HG03558 (cell line): ENCODE measurements around the gene MVP.
"Not testable (repeated sequence)": the region's sequence is repeated elsewhere in the genome, so short reads cannot be mapped to it uniquely, and the experiment has no call there.

Experiments used
- ATAC-seq: cut with Tn5 transposase; IDR thresholded peaks from one replicate; pipeline ENCODE4 v1.9.1; 2021; ENCODE audit warnings: moderate number of reproducible peaks; ENCODE audit not compliant: unreplicated experiment; ENCODE audit errors: extremely low read depth

The MVP gene

DNA sequence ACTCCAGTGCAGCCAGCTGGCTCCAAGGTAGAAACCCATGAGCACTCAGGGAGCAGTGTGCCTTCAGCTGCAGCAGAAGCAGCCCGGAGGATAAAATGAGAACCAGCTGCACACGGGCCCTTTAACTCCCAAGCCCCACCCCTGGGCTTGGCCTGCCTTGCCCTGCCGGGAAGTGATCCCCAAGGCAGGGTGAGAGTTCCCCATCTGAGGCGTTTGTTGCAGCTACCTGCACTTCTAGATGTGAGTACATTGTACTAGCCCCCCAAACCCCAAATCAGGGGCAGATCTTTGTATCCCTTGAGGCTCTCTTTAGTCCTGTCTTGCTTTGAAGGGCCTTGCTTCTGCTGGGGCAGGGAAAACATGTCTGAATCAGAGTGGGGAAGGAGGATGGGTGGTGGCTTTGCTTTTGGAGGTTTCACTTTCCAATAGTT is at the start of gene MVP:
Gene MVP (plus strand): TSS at position 192 of the 431 bp plus-strand sequence. CDS start 10,088 bp downstream, outside the sequence.
- no peak for ATAC-seq

DNA sequence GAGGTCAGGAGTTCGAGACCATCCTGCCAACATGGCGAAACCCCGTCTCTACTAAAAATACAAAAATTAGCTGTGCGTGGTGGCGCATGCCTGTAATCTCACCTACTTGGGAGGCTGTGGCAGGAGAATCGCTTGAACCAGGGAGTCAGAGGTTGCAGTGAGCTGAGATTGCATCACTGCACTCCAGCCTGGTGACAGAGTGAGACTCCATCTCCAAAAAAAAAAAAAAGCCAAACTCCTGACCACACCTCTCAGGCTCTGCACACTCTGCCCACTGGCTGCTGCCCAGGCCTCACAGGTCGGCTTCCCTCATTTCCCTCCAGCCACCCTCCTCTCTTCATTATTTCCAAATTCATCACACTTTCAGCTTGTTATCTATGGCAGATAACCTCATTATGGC is 47.9 kb upstream of the MVP start:
- ATAC-seq: not testable (repeated sequence)

DNA sequence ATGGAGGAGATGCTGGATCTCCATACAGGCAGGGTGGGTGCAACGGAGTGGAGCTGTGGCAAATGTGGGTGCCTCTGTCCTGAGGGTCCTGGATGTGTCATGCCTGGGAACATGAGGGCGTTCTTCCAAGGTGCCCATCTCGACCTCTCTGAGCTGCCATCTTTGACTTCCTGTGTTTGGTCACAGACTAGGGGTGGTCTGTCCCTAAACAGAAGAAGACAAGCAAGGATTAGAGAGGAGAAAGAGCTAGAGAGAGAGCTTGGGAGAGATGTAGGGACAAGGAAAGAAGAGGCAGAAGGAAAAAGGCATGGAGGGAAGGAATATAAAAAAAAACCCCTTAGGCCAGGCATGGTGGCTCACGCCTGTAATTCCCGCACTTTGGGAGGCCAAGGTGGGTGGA is 45.5 kb upstream of the MVP start:
- no peak for ATAC-seq

DNA sequence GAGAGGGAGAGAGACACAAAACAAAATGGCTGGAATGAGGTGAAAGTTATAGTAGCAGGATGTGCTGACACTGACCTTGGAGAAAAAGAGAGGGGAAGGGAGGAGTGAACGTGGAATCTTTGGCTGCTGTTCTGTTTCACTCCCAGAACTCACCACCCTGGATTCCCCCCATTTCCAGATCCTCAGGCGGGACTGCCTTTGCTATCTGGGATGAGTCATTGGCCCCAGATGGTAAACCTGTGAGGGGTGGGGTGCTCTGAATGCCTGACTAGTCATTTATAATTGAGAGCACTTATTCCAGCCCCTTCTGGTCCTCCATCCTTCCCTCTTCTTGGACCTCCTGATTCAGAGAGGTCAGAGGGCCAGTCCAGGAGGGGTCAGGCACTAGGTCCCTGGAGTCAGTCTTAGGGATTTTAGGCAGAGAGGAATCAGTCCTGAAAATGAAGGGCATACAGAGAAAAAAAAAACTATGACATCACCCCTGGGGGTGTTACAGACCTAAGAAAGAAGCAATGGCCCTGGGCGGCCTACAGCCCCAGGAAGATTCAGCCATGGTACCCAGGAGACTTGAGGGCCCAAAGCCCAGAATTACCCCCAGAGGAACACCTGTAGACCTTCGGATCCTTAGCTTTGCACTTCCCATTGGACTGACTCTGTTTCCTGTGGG is 44.4 kb upstream of the MVP start:
- no peak for ATAC-seq

- ATAC-seq: no peak
These were observed 42.5 kb upstream of the MVP start, which contains the start of gene ZG16 for GRCh38 chr16:29777576-29778350. Gene ZG16, plus strand, starts transcription at chr16:29778256. Its CDS starts 1,011 bp downstream, at chr16:29779267.

- ATAC-seq: no peak
These were observed 40.8 kb upstream of the MVP start for GRCh38 chr16:29779474-29779873.

DNA sequence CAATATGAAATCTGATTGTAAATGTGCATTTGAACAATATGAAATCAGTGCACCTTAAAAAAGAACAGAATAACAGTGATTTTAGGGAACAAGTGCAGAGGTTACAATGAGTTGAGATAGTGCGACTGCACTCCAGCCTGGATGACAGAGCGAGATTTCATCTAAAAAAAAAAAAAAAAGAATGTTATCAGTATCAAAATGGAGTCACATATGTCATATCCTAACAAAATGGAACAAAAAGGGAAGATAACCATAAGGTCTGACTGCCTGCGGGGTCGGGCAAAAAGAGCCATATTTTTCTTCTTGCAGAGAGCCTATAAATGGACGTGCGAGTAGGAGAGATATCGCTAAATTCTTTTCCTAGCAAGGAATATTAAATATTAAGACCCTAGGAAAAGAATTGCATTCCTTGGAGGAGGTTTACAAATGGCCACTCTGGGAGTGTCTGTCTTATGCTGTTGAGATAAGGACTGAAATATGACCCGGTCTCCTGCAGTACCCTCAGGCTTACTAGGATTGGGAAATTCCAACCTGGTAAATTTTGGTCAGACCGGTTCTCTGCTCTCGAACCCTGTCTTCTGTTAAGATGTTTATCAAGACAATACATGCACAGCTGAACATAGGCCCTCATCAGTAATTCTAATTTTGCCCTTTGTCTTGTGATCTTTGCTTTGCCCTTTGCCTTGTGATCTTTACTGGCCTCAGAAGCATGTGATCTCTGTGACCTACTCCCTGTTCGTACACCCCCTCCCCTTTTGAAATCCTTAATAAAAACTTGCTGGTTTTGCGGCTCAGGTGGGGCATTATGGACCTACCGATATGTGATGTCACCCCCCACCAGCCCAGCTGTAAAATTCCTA is 36.9 kb upstream of the MVP start:
- not testable (repeated sequence) for ATAC-seq

DNA sequence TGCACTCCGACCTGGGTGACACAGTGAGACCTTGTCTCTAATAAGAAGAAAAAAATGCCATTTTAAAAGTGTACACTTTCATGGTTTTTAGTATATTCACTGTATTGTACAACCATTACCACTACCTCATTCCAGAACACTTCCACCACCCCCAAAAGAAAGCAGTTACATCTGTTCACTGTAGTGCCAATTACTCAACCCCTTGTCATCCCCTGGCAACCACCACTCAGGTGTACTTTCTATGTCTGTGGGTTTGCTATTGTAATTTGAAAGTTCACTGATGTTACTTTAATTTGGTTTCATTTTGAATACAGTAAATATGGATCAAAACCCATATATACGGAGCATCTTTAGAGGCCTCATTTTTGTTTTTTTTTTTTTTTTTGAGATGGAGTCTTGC is 36.1 kb upstream of the MVP start:
- no peak for ATAC-seq

GRCh38 chr16:29784901-29785500 is 35.3 kb upstream of the MVP start:
- ATAC-seq: no peak

GRCh38 chr16:29787155-29787554 is 33.1 kb upstream of the MVP start:
- ATAC-seq: not testable (repeated sequence)

DNA sequence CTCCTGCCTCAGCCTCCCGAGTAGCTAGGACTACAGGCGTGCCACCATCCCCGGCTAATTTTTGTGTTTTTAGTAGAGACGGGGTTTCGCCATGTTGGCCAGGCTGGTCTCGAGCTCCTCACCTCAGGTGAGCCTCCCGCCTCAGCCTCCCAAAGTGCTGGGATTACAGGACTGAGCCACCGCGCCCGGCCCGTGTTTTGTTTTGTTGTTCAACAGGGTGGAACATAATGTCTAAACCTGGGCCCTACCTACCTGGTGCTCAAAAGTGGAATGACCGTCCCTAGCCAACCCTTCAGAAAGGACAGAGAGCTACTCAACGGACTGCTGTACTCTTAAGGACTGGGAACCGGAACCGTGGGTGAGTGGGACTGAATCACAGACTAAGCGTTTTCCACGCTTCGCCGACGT is 30.5 kb upstream of the MVP start:
- ATAC-seq: no peak

DNA sequence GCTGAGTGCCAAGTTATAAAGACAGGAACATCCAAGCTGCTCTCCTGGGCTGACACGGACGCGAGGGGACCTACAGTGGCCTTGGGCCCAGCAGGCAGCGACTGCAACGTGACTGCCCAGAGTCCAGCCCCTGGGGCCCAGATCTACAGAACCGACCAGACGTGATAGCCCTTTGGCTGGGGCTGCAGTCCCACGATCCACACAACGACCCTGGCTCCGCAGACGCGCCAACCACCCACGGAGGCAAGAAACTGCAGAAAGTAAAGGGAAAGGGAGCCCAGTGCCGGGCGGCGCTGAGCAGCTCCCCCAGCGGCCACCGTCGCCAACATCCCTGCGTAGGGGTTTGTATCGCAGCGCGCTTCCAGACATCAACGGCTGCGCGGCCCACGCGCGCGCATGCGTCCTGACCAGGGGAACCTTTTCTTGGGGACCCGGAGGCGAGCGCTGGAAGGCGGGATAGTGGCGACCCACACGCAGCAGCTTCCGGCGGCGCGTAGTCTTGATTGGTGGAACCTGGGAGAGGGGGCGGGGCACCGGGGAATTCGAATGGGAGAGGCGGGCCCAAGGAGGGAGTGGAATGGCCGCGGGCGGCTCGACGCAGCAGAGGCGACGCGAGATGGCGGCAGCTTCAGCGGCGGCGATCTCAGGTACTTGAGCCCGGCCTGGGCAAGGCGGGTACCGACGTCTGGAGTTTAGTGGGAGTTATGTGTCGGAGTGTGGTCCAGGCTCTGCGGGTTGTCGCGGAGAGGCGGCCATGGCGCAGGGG is 29.9 kb upstream of the MVP start, which contains the start of gene KIF22:
Gene KIF22 (plus strand): TSS at position 569 of the 766 bp plus-strand sequence. CDS start 9 bp downstream, at position 578.
- peak; percentile 73 for ATAC-seq

DNA sequence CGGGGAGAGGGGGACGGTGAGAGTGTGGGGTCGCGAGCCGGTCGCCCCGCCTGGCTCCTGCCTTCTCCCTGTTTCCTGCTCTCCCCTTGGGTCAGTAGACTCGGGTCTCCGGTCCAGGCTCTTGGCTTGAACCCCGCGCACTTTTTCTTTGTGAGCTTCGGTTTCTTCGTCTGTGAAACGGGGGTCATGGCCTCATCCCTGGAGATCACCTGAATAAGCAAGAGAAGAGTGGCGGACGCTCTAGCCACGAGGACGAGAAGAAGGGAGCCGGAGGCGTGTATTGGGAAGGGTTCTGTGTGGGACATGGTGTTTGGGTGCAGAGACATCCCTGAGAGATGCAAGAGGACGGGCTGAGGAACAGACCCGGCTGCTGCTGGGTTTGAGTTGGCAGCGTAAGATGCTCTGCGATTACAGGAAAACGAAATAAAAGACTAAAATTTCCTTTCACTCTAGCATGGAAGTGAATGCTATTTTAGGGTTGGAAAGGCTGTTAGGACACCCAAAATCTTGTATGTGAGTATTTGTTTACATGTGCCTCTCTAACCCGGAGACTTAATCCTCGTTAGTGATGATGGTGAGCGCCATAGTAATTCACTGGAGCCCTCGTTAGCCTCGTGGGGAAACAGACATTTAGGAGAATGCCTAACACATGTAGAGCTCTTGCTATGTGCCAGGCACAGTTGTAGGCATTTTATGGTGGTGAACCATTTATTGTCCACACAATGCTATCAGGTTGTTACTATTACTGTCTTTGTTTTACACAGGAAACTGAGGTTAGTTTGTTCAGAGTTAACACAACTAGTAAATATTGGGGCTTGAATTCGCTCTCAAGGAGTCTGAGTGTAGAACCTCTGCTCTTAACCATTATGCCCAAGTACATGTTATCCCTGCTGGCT is 29.1 kb upstream of the MVP start:
- ATAC-seq: no peak

GRCh38 chr16:29791845-29792807 is 28.1 kb upstream of the MVP start:
- no peak for ATAC-seq

DNA sequence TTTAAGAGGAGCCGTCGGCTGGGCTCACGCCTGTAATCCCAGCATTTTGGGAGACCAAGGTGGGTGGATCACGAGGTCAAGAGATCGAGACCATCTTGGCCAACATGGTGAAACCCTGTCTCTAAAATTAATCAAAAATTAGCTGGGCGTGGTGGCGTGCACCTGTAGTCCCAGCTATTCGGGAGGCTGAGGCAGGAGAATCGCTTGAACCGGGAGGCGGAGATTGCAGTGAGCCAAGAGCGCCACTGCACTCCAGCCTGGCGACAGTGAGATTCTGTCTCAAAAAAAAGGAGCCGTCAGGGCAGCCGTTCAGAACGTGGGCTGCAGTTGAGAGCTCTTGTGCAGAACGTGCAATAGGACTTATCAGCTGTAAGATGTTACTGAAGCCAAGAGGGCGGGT is 27.1 kb upstream of the MVP start:
- not testable (repeated sequence) for ATAC-seq

- ATAC-seq: no peak
These were observed 26.0 kb upstream of the MVP start for GRCh38 chr16:29794231-29794710.

GRCh38 chr16:29802416-29802935 is 17.8 kb upstream of the MVP start:
- no peak for ATAC-seq
